ENCODE data around the gene PRR15L.

PRR15L gene

DNA sequence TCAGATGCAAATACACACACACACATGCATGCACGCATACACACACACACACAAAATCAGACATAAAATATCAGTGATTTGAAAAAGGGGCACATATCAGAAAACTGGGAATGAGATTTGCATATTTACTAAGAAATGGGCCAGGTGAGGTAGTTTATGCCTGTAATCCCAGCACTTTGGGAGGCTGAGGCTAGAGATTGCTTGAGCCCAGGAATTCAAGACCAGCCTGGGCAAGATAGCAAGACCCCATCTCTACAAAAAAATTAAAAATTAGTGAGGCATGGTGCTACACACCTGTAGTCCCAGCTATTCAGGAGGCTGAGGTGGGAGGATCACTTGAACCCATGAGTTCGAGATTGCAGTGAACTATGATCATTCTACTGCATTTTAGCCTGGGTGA, 38.7 kb downstream of the PRR15L start:
- Histone ChIP-seq H3F3A (ENCODE audit: insufficient read depth) (0 out of 2 replicates have a peak, but pooled peaks cover 3% of the 10 kb centered on the region), H3K4me3 (ENCODE audit: insufficient read depth, low read length, poor library complexity, severe bottlenecking) (no peak overlapping the region), H3K27ac (ENCODE audit: low read depth, low read length) (no peak overlapping the region), H3K9me2 (replicated peaks; ENCODE audit: insufficient read depth, low read length) (no peaks in the 10 kb centered on the region), H3K4me2 (ENCODE audit: low read depth, low read length, poor library complexity, severe bottlenecking) (no peak overlapping the region), H3K79me2 (ENCODE audit: insufficient read depth, low read length) (no peaks in the 10 kb centered on the region), H3K36me3 (ENCODE audit: low read length) (no peaks in the 10 kb centered on the region; the same call in 1 of the 2 replicates), H3K9ac (ENCODE audit: low read length) (no peak overlapping the region), H3K27me3 (ENCODE audit: low read length) (no peaks in the 10 kb centered on the region), H2AFZ (ENCODE audit: low read depth, low read length, severe bottlenecking) (no peak overlapping the region), H4K20me1 (ENCODE audit: low read depth, low read length) (no peaks in the 10 kb centered on the region), H3K9me3 (ENCODE audit: insufficient read depth, low read length) (no peaks in the 10 kb centered on the region)
- TF ChIP-seq, protein P1, sequence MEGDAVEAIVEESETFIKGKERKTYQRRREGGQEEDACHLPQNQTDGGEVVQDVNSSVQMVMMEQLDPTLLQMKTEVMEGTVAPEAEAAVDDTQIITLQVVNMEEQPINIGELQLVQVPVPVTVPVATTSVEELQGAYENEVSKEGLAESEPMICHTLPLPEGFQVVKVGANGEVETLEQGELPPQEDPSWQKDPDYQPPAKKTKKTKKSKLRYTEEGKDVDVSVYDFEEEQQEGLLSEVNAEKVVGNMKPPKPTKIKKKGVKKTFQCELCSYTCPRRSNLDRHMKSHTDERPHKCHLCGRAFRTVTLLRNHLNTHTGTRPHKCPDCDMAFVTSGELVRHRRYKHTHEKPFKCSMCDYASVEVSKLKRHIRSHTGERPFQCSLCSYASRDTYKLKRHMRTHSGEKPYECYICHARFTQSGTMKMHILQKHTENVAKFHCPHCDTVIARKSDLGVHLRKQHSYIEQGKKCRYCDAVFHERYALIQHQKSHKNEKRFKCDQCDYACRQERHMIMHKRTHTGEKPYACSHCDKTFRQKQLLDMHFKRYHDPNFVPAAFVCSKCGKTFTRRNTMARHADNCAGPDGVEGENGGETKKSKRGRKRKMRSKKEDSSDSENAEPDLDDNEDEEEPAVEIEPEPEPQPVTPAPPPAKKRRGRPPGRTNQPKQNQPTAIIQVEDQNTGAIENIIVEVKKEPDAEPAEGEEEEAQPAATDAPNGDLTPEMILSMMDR (IDR thresholded peaks at IDR 0.05; ENCODE audit: insufficient read depth, low read length, poor library complexity, severe bottlenecking) = no peak
- TF ChIP-seq EZH2phosphoT487 (conservative IDR thresholded peaks at IDR 0.05; ENCODE audit: low read length) = no peak

DNA sequence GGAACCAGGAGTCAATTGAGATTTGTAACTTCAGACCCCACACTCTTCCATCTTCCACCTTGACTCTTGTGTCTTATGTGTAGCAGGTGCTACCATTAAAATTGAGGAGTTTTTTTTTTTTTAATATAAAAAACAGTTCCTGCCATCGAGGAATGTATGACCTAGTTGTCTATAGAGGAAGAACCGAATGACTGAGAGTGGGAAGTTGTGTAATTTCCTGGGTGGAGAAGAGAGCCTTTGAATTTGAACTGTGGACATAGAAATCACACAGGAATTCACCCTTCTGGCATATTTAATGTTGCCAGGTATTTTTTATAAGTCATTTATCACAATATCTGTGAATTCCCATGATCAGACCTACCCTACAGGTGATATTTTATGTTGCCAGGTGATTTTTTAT, 39.7 kb downstream of the PRR15L start:
- Histone ChIP-seq H3K9me3 (ENCODE audit: insufficient read depth, low read length) (no peaks in the 10 kb centered on the region), H3K4me3 (ENCODE audit: insufficient read depth, low read length, poor library complexity, severe bottlenecking) (no peak overlapping the region), H3K9ac (ENCODE audit: low read length) (no peak overlapping the region), H3K9me2 (replicated peaks; ENCODE audit: insufficient read depth, low read length) (no peaks in the 10 kb centered on the region), H3K4me2 (ENCODE audit: low read depth, low read length, poor library complexity, severe bottlenecking) (no peak overlapping the region), H3K79me2 (ENCODE audit: insufficient read depth, low read length) (0 out of 2 replicates have a peak, but pooled peaks cover 3% of the 10 kb centered on the region), H3K36me3 (ENCODE audit: low read length) (no peaks in the 10 kb centered on the region; the same call in 1 of the 2 replicates), H3K27ac (ENCODE audit: low read depth, low read length) (no peak overlapping the region), H2AFZ (ENCODE audit: low read depth, low read length, severe bottlenecking) (no peak overlapping the region), H4K20me1 (ENCODE audit: low read depth, low read length) (no peaks in the 10 kb centered on the region), H3F3A (ENCODE audit: insufficient read depth) (0 out of 2 replicates have a peak, but pooled peaks cover 3% of the 10 kb centered on the region), H3K27me3 (ENCODE audit: low read length) (no peaks in the 10 kb centered on the region)
- no peak for TF ChIP-seq EZH2phosphoT487 (conservative IDR thresholded peaks at IDR 0.05; ENCODE audit: low read length)
- TF ChIP-seq, protein P1 (IDR thresholded peaks at IDR 0.05; ENCODE audit: insufficient read depth, low read length, poor library complexity, severe bottlenecking) = no peak

DNA sequence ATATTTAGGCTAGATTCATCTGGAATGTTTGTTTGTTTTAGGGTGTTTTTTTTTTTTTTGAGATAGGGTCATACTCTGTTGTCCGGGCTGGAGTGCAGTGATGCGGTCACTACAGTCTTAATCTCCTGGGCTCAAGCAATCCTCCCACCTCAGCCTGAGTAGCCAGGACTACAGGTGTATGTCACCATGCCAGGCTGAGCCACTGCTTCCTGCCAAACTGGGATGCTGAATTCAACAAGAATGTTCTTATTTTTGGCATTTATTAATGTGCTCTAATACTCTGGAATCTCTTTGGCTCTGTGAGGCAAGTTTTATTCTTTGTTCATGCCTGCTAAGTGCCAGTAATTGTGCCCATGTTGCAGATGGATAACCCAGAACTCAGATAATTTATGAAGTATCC, 40.1 kb downstream of the PRR15L start:
- no peak overlapping the region for H3K9ac ChIP-seq (ENCODE audit: low read length)
- H3K9me2 ChIP-seq (replicated peaks; ENCODE audit: insufficient read depth, low read length) = no peaks in the 10 kb centered on the region
- H3K4me3 ChIP-seq (ENCODE audit: insufficient read depth, low read length, poor library complexity, severe bottlenecking) = no peak overlapping the region
- no peaks in the 10 kb centered on the region for H3K27me3 ChIP-seq (ENCODE audit: low read length)
- 0 out of 2 replicates have a peak, but pooled peaks cover 3% of the 10 kb centered on the region for H3F3A ChIP-seq (ENCODE audit: insufficient read depth)
- TF ChIP-seq, protein P1 (IDR thresholded peaks at IDR 0.05; ENCODE audit: insufficient read depth, low read length, poor library complexity, severe bottlenecking) = no peak
- no peak for TF ChIP-seq EZH2phosphoT487 (conservative IDR thresholded peaks at IDR 0.05; ENCODE audit: low read length)
- H3K4me2 ChIP-seq (ENCODE audit: low read depth, low read length, poor library complexity, severe bottlenecking) = no peak overlapping the region
- 0 out of 2 replicates have a peak, but pooled peaks cover 3% of the 10 kb centered on the region for H3K79me2 ChIP-seq (ENCODE audit: insufficient read depth, low read length)
- H3K9me3 ChIP-seq (ENCODE audit: insufficient read depth, low read length) = no peaks in the 10 kb centered on the region
- H3K36me3 ChIP-seq (ENCODE audit: low read length) = no peaks in the 10 kb centered on the region; the same call in 1 of the 2 replicates
- no peaks in the 10 kb centered on the region for H4K20me1 ChIP-seq (ENCODE audit: low read depth, low read length)
- H3K27ac ChIP-seq (ENCODE audit: low read depth, low read length) = no peak overlapping the region
- H2AFZ ChIP-seq (ENCODE audit: low read depth, low read length, severe bottlenecking) = no peak overlapping the region

Measured in SU-DHL-6 (cell line).